Heart left ventricle (tissue), 16 donors: ENCODE results near the gene HIVEP2. TPM values are rescaled to one million over a fixed set of nuclear protein-coding genes. Genes with fewer than 3 reads are reported as not detected.

Source experiments
- ATAC-seq, 4 donors: fragments of 200-7000 bp; cut with Tn5 transposase; one replicate each; pipeline ENCODE4 v1.9.1; 2020 to 2022; ENCODE audit warnings: moderate library complexity in 4 of 4, mild to moderate bottlenecking in 3 of 4, moderate number of reproducible peaks in 1 of 4
- DNase-seq, 5 donors: peaks; one replicate each; pipeline ENCODE4 v3.0.0-alpha.2; 2020
- H3K27ac ChIP-seq, 12 donors: fragments of 200-600 bp; sonication (generic) in 4 of 12; one replicate each; pipeline versions ENCODE4 v1.5.0 to v1.8.0; 2016 to 2022; ENCODE audit warnings: mild to moderate bottlenecking in 2 of 12
- H3K27me3 ChIP-seq, 9 donors: fragments of 200-600 bp; sonication (generic) in 2 of 9; one replicate each; pipeline versions ENCODE4 v1.5.1 to v1.8.0; 2016 to 2022; ENCODE audit warnings: mild to moderate bottlenecking in 3 of 9
- H3K36me3 ChIP-seq, 9 donors: fragments of 200-600 bp; sonication (generic) in 2 of 9; one replicate each; pipeline versions ENCODE4 v1.5.0 to v1.8.0; 2018 to 2022; ENCODE audit warnings: mild to moderate bottlenecking in 2 of 9
- H3K4me1 ChIP-seq, 12 donors: fragments of 200-600 bp; sonication (generic) in 4 of 12; one replicate each; pipeline versions ENCODE4 v1.5.0 to v1.8.0; 2016 to 2022; ENCODE audit warnings: mild to moderate bottlenecking in 3 of 12
- H3K4me3 ChIP-seq, 12 donors: fragments of 200-600 bp; sonication (generic) in 4 of 12; one replicate each; pipeline versions ENCODE4 v1.5.0 to v1.8.0; 2017 to 2022; ENCODE audit warnings: mild to moderate bottlenecking in 9 of 12, moderate library complexity in 4 of 12
- H3K9me3 ChIP-seq, 12 donors: fragments of 200-600 bp; sonication (generic) in 4 of 12; one replicate each; pipeline versions ENCODE4 v1.5.0 to v1.8.0; 2016 to 2022; ENCODE audit warnings: mild to moderate bottlenecking in 1 of 12
- POLR2A ChIP-seq, 2 donors: fragments of 450-650 bp; IDR thresholded peaks; one replicate each; pipeline ENCODE4 v1.6.1; 2017; ENCODE audit warnings: antibody characterized with exemption in 2 of 2, mild to moderate bottlenecking in 2 of 2, moderate library complexity in 2 of 2
- WGBS, 4 donors: extraction: QIAGEN DNeasy Blood & Tissue Kit in 2 of 4; methylation state at CpG; one replicate each; pipeline versions ENCODE4 v1.1.5 to v1.1.7; 2013 to 2018; 5-methylcytosine and 5-hydroxymethylcytosine counted together
- intact Hi-C, 10 donors: fragments of 100-400 bp; cut with DNase I; formaldehyde crosslinking; loops; one replicate each; pipeline versions ENCODE4 v1.11.1 to v1.14.2; 2022
- polyA plus RNA-seq, 2 donors: library from polyadenylated mRNA; stranded (reverse); fragments of 200-250 nt; gene quantifications; one replicate each; pipeline ENCODE4 v1.2.3, GENCODE V29; 2013
- total RNA-seq, 9 donors: library from RNA; depleted of rRNA in 2 of 9; stranded (reverse); fragments of >200 nt in 2 of 9; fragmentation: NEBNext Ultra II Directional in 3 of 9; extraction: Animal tissue kit (Norgen Biotek cat#: 25700) in 3 of 9; gene quantifications; one replicate each; pipeline versions ENCODE4 v1.1.0 to v1.2.4, GENCODE V29; 2016 to 2023
- TF ChIP-seq, protein P1 (sequence below), 12 donors: fragments of 200-600 bp; sonication (generic) in 4 of 12; IDR thresholded peaks; one replicate each; pipeline versions ENCODE4 v1.5.0 to v1.8.0; 2018 to 2022; ENCODE audit warnings: antibody characterized with exemption in 12 of 12, mild to moderate bottlenecking in 5 of 12
- donor health status: ischemic (EF 13 %, LVEDD 7.1; RV severe dilation, severe dysfunction).
- donor health status: healthy with polysubstance abuse.
- donor health status: DM: no; HTN: yes; CAD: no.
- donor health status: DM: no; HTN: no; CAD: no.
- donor health status: ischemic (EF 25% LVEDD 6.9; RV normal size, moderate dysfunction).
- donor health status: ischemic (EF 25% LVEDD 5.7; RV mildly dilated, moderate dysfunction).
- donor health status: healthy.
- donor health status: DM: yes; HTN: yes; CAD: no.
- donor health status: ischemic (EF 35%, LVEDD 5.7; RV mildly dilated, moderate dysfunction).
- donor health status: nonischemic (EF 11% LVEDD 7.7; RV severe dilation, severe dysfunction).
- donor health status: DM: yes; HTN: yes; CAD: no.
- donor health status: PGD.
- donor health status: ischemic (EF 29% LVEDD 5.4; RV normal size, mild dysfunction).
- donor health status: nonischemic (EF 23%, LVEDD 6.1; RV moderate dilation, normal function).

The HIVEP2 gene
- total and polyA plus RNA-seq, 11 donors: 2.7 to 31.2 (median 20.4) TPM

DNA sequence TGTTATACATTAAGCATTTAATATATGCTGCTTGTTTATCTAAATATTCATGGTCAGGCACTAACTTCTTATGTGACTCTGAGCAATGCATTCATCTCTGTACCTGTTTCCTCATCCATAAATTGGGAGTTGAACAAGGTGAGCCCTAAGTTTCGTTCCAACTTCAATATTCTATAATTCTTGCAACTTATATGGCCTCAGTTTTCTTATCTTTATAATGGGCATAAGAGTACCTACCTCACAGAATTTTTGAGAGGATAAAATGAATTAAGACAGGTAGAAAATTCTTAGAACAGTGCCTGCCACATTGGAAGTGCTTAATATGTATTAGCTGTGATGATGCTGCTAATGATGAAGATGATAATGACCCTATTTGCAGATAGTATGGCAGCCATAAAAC, 11.8 kb upstream of the HIVEP2 start:
- intact Hi-C loops: loop anchor here in 4 of 10 donors (10.0 kb wide), 3 partner anchors 98 to 468 kb away; no protein-coding TSS in a partner anchor
- no peak for TF ChIP-seq POLR2A (IDR thresholded peaks at IDR 0.05)
- TF ChIP-seq, protein P1, sequence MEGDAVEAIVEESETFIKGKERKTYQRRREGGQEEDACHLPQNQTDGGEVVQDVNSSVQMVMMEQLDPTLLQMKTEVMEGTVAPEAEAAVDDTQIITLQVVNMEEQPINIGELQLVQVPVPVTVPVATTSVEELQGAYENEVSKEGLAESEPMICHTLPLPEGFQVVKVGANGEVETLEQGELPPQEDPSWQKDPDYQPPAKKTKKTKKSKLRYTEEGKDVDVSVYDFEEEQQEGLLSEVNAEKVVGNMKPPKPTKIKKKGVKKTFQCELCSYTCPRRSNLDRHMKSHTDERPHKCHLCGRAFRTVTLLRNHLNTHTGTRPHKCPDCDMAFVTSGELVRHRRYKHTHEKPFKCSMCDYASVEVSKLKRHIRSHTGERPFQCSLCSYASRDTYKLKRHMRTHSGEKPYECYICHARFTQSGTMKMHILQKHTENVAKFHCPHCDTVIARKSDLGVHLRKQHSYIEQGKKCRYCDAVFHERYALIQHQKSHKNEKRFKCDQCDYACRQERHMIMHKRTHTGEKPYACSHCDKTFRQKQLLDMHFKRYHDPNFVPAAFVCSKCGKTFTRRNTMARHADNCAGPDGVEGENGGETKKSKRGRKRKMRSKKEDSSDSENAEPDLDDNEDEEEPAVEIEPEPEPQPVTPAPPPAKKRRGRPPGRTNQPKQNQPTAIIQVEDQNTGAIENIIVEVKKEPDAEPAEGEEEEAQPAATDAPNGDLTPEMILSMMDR (IDR thresholded peaks at IDR 0.05): no peak
- no peaks in the 10 kb centered on the region for H3K27me3 ChIP-seq
- H3K4me3 ChIP-seq: no peak overlapping the region
- no peaks in the 10 kb centered on the region for H3K9me3 ChIP-seq
- DNase-seq (no peak), ATAC-seq (no peak)
- no peak overlapping the region for H3K27ac ChIP-seq
- no peaks in the 10 kb centered on the region for H3K36me3 ChIP-seq
- 89 to 97% (median 95%) methylated on average over 1 of the region's 1 CpG for WGBS, 4 donors
- H3K4me1 ChIP-seq: peaks cover 0 to 4% (median 0%) of the 10 kb centered on the region in 12 donors

DNA sequence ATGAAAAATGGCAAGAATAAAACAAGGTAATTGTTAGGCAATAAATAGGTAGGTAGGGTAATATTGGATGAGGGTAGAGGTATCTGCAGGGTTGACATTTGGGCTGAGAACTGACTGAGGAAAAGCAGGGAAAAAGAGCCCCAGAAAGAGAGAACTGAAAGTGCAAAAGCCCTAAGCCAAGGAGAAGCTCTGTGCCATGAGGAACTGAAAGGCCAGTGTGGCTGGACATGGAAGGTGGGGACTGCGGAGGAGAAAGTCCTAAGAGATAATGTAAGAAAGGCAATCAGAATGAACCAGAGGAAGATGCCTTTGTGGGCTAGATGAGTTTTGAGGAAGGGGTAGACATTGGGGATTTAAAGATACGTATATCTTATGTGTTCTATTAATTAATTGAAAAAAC, 9.9 kb upstream of the HIVEP2 start:
- ATAC-seq: peak in 2 of 4 donors; percentile 38 to 41
- no peaks in the 10 kb centered on the region for H3K36me3 ChIP-seq
- H3K4me3 ChIP-seq: no peak overlapping the region
- no peak for TF ChIP-seq POLR2A (IDR thresholded peaks at IDR 0.05)
- TF ChIP-seq, protein P1 (IDR thresholded peaks at IDR 0.05): no peak
- intact Hi-C loops: loop anchor here in 5 of 10 donors (5.0 to 10.0 kb wide), 4 partner anchors 100 to 470 kb away; no protein-coding TSS in a partner anchor
- H3K9me3 ChIP-seq: no peaks in the 10 kb centered on the region
- H3K27ac ChIP-seq: no peak overlapping the region
- WGBS, 4 donors: 87 to 95% (median 91%) methylated on average over 2 of the region's 2 CpGs
- peaks cover 0 to 4% (median 0%) of the 10 kb centered on the region in 12 donors for H3K4me1 ChIP-seq
- H3K27me3 ChIP-seq: no peaks in the 10 kb centered on the region
- DNase-seq: no peak

DNA sequence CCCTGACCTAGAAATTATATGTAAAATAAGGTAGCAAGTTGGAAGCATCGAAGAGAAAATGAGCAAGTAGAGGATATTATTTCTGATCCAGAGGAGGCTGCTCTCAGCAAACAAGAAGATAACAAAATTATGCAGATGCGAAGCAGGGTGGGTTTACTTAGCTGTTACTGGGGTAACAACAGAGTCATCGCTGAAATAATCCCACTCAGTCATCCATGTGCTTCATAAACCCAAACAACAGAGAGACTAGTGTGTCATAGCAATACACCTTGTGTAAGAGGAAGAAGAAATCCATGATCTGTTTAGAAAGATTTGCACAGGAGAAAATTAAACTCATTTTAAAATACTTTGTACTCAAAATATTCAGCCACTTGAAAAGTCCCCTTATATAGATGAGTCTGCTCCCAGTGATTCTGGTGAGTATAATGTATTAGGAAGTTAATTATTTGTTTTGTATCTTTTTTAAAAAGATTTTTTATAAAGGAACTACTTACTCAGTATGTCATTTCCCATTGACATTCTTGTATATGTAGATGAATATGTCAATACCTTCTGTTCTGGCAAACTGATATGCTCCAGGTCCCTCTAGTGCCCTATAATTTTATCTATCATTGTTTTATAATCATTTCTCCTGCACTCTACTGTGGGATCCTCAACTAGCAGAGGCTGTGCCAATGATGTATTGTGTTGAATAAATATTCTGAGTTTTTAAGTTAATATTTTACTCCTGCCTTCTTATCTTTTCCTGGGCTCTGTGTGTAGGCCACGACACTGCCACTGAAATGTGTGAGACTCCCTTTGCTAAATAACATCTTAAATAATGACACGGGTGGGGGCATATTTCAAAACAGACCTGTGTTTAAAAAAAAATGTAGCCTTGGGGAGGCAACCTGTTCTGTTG, 8.6 kb upstream of the HIVEP2 start:
- Histone ChIP-seq H3K9me3 (no peaks in the 10 kb centered on the region), H3K27ac (no peak overlapping the region), H3K36me3 (no peaks in the 10 kb centered on the region), H3K4me1 (peaks cover 0 to 5% (median 0%) of the 10 kb centered on the region in 12 donors), H3K4me3 (no peak overlapping the region), H3K27me3 (no peaks in the 10 kb centered on the region)
- intact Hi-C loops: loop anchor here in 5 of 10 donors (5.0 to 10.0 kb wide), 4 partner anchors 101 to 471 kb away; no protein-coding TSS in a partner anchor
- TF ChIP-seq, protein P1 (IDR thresholded peaks at IDR 0.05): no peak
- TF ChIP-seq POLR2A (IDR thresholded peaks at IDR 0.05): no peak
- ATAC-seq (no peak), DNase-seq (no peak)
- 93 to 94% (median 94%) methylated on average over 5 of the region's 5 CpGs for WGBS, 4 donors

DNA sequence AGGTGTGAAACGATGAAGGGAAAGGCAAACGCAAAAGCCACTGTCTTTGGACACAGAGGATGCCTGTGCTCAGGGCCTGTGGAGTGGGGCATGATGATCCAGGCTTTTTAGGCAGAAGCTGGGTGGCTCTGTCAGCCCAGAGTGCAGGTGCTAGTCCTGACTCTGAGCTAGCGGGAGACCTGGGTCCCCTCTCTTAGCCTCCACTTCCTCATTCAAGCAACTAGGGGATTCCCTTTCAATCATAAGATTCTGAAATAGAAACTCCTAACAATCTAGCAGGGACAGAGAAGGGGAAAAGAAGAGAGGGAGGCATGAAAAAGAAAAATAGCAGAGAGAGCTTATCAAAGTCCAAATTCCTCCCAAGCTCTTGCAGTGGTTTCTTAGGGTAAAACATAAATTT, 7.6 kb upstream of the HIVEP2 start:
- intact Hi-C loops: loop anchor here in 5 of 10 donors (5.0 to 10.0 kb wide), 4 partner anchors 102 to 472 kb away; no protein-coding TSS in a partner anchor
- ATAC-seq: no peak
- Histone ChIP-seq H3K4me1 (peaks cover 0 to 14% (median 0%) of the 10 kb centered on the region in 12 donors), H3K27ac (no peak overlapping the region), H3K9me3 (no peaks in the 10 kb centered on the region), H3K27me3 (no peaks in the 10 kb centered on the region), H3K4me3 (no peak overlapping the region), H3K36me3 (no peaks in the 10 kb centered on the region)
- DNase-seq: no peak
- WGBS, 4 donors: 87 to 92% (median 90%) methylated on average over 3 of the region's 3 CpGs
- TF ChIP-seq, protein P1 (IDR thresholded peaks at IDR 0.05): no peak
- TF ChIP-seq POLR2A (IDR thresholded peaks at IDR 0.05): no peak
